Activated CD4-positive, alpha-beta T cell treated with anti-CD3 and anti-CD28 coated beads for 24 hours (primary cell): ENCODE results near the gene MDH1.
A peak's percentile ranks its signal among the peaks of the same experiment; 100 is the strongest.

ENCODE experiments used
- DNase-seq, 2 donors: peaks; one replicate each; pipeline ENCODE4 v3.0.0-alpha.2; 2020; ENCODE audit warnings: low read depth in 2 of 2

MDH1 gene

DNA sequence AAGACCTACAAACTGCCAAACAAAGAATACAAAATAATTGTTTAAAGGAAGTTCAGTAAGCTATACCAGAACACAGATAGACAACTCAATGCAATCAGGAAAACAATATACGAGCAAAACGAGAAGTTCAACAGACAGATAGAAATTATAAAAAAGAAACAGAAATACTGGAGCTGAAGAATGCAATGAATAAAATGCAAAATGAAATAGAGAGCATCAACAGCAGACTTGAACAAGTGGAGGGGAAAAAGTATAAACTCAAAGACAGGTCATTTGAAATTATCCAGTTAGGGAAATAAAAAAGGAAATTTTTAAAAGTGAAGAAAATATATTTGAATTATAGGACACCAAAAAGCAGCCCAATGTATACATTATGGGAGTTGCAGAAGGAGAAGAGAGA is 43.6 kb downstream of the MDH1 start:
- no peak for DNase-seq

DNA sequence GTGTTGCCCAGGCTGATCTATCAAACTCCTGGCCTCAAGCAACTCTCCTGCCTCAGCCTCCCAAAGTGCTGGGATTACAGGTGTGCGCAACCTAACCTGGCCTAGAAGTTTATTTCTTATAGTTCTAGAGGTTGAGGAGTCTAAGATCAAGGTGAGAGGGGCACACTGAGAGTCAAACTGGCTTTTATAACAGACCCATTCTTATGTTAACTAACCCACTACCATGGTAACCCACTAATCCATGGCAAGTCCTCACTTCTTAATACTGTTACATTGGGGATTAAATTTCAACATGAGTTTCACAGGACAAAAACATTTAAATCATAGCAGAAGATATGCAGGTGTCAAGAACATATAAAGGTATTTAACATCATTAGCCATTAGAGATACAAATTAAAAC is 50.6 kb downstream of the MDH1 start:
- DNase-seq = no peak

DNA sequence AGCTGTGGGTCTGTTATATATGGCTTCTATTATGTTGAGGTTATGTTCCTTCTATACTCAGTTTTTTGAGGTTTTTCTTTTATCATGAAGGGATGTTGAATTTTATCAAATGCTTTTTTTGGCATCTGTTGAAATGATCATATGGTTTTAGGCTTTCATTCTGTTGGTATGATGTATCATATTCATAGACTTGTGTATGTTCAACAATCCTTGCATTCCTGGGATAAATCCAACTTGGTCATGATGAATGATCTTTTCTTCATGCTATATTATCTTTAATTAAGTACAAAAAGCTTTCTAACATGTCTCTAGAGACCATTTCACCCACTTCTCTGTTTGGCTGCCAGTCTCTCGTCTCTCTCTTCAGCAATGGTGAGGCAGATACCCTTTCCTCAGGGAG is 54.2 kb downstream of the MDH1 start:
- no peak for DNase-seq

DNA sequence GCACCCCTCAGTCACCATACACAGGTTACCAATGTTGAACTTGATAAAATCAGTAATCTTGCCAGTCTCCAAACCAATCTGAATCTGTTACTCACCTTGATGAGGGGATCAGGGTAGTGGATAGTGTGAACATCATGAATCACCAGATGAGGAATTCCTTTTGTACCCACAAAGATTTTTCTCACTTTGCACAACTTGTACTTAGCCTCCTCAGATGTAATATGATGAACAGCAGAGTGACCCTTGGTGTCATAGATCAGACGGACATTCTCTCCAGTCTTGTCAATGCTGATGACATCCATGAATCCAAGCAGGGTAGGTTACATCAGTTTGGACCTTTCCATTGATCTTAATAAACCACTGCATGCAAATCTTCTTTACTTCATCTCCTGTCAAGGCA is 54.7 kb downstream of the MDH1 start:
- no peak for DNase-seq

DNA sequence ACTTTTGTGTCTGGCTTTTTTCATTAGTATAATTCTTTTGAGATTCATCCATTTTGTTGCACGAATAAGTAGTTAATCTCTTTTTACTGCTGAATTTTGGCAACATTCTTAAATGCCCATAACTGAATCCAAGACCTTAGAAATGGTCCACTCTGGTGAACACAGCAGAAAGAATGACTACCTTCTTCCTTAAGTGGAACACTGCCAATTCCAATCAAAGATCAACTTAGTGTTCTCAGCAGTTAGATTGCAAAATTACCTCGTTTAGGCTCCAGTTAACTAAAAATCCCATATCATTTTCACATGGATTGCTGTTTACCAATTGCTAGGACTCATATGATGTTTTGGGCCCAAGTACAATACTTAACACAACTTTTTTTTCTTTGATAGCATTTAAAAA is 59.9 kb downstream of the MDH1 start:
- DNase-seq = no peak

DNA sequence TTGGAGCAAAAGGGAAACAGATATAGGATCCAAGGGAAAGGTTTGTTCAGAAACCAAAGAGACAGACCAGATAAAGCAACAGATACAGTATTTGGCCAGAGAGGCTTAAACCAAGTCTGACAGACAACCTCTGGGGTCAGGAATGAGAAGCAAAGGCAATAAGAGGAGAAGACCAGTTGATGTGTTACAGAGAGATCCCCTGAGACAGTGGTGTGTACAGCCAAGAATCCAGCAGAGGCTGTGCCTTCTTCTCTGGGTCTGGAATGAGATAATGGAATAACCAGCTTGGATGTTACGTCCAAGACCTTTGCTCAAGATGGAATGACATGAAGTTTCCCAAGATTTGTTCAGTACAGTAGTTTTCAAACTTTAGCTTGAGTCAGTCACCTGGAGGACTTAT is 61.1 kb downstream of the MDH1 start:
- no peak for DNase-seq

DNA sequence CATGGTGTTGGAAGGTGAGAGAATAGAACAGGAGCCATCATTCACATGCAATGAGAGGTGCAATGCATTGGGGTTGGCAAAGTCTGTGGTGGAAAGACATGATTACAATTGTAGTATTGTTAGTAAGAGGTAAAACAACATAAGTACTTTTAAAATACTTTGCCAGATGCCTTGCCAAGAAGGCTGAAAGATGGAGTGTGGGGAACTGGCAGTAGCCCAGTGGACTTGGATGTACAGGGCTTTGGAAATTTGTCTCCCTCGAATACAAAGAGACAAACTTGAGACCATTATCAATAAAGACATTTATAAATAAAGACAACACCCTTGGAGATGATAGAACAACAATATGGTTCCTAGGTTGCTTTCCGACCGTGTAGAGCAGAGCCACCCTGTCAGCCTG is 62.0 kb downstream of the MDH1 start:
- no peak for DNase-seq

DNA sequence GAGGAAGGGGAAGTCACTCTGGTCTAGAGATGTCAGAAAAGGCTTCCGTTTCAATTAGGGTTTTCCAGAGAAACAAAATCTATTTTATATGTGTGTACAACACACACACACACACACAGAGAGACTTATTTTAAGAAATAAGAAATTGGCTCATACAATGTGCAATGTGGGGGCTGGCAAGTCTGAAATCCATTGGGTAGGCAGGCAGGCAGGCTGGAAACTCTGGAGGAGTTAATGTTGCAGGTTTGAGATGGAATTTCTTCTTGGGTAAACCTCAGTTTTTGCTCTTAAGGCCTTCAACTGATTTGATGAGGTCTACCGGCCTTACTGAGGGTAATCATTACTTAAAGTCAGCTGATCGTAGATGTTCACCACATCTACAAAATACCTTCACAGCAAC is 62.6 kb downstream of the MDH1 start:
- no peak for DNase-seq

DNA sequence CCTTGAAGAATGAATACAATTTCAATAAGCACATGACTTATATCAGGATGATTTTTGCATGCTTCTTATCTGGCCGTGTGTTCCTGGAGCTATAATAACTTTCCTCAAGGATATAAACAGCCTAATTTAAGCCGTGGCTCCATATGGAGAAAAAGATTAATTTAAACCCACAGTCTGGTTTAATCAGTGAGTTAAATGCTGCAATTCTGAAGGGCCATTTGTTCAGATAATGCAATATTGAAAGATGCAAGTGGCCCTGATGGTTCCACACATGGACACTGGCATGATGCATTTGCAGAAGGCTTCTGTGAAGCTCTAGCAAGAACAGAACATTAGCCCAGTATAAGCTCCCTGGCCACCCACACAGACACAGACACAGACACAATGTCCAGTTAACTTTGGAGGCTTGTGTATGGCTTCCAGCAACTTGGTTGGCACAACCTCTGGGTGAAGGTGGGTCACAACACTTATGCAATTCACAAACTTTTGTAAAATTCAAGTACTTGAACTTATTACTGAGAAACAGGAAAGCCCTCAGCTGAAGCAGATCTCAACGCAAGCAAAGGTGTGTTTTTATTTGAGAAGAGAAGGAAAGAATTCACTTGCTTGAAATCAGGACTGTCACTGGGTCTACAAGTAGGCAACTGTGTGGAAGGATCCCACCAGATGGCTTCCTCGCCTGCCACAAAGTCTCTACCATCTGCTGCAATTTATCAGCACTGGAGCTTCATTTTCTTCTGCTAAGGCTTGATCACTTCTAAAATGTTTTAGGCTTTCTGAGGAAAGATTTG is 63.3 kb downstream of the MDH1 start:
- DNase-seq = no peak

DNA sequence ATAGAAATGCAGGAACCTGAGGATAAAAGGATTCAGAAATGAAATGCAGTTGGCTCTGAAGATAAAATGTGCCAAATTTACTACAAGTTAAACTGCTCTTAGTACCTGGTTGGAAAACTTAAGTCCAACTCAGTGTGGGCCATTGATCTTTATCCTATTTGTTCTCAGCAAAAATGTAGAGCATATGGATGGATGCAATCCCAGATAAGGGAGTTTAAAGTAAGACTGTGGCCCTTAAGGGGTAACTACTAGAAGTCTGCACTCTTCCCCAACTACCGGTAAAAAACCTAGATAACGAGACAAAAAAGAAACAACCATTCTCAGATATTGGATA is 63.9 kb downstream of the MDH1 start:
- DNase-seq = no peak

DNA sequence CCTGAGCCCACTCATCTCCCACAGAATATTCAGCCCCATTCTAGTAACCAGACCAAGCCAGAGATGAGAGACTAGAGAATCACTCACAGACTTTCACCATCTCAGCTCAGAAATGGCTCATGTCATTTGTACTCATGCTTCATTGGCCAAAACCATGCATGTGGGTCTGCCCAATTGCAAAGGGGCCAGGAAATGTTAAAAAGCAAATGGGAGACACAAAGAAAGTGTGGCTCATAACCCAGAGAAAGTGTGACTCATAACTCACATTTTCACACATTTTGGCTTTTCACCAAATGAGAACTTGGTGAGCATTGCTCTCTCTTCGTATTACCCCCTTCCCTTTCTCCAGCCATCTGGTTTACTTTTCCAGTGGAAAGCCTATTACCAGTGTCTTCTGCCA is 66.2 kb downstream of the MDH1 start:
- peak in 1 of 2 donors; percentile 2 for DNase-seq
